GM21515 (cell line): ENCODE measurements around the gene MYO1D.
"Not testable (repeated sequence)": the region's sequence is repeated elsewhere in the genome, so short reads cannot be mapped to it uniquely, and the experiment has no call there.

Experiments
- ATAC-seq: cut with Tn5 transposase; IDR thresholded peaks from one replicate; pipeline ENCODE4 v1.9.1; 2021; ENCODE audit not compliant: unreplicated experiment

The MYO1D gene

GRCh38 chr17:32896647-32897258 is 19.8 kb upstream of the MYO1D start:
- no peak for ATAC-seq

- ATAC-seq: no peak
These were observed 17.3 kb upstream of the MYO1D start for GRCh38 chr17:32894245-32894644.

GRCh38 chr17:32887410-32887809 is 10.5 kb upstream of the MYO1D start:
- ATAC-seq: not testable (repeated sequence)

GRCh38 chr17:32886951-32887350 is 10.0 kb upstream of the MYO1D start:
- ATAC-seq: not testable (repeated sequence)

- ATAC-seq: no peak
These were observed 5.8 kb upstream of the MYO1D start for GRCh38 chr17:32882734-32883133.

- no peak for ATAC-seq
These were observed 5.1 kb upstream of the MYO1D start for GRCh38 chr17:32882029-32882428.

GRCh38 chr17:32880671-32881453 is 3.9 kb upstream of the MYO1D start:
- no peak for ATAC-seq

- no peak for ATAC-seq
These were observed 2.2 kb upstream of the MYO1D start for GRCh38 chr17:32879134-32879533.

GRCh38 chr17:32878211-32878610 is 1.3 kb upstream of the MYO1D start:
- ATAC-seq: no peak

- peak; percentile 85 for ATAC-seq
These were observed 340 bp upstream of the MYO1D start for GRCh38 chr17:32877164-32877764.

GRCh38 chr17:32875923-32876416 is 954 bp downstream of the MYO1D start:
- ATAC-seq: no peak

- ATAC-seq: no peak
These were observed 1.6 kb downstream of the MYO1D start for GRCh38 chr17:32875230-32875917.

- no peak for ATAC-seq
These were observed 3.8 kb downstream of the MYO1D start for GRCh38 chr17:32873114-32873513.

GRCh38 chr17:32871746-32872145 is 5.2 kb downstream of the MYO1D start:
- no peak for ATAC-seq

- ATAC-seq: no peak
These were observed 6.0 kb downstream of the MYO1D start for GRCh38 chr17:32870969-32871368.

GRCh38 chr17:32870027-32870670 is 6.8 kb downstream of the MYO1D start:
- ATAC-seq: no peak

- ATAC-seq: no peak
These were observed 7.4 kb downstream of the MYO1D start for GRCh38 chr17:32869345-32870026.

GRCh38 chr17:32865141-32865540 is 11.8 kb downstream of the MYO1D start:
- no peak for ATAC-seq

GRCh38 chr17:32863559-32863958 is 13.4 kb downstream of the MYO1D start:
- no peak for ATAC-seq

- ATAC-seq: no peak
These were observed 14.0 kb downstream of the MYO1D start for GRCh38 chr17:32862940-32863339.
